ENCODE measurements around the gene ARGLU1. TPM values are rescaled to one million over a fixed set of nuclear protein-coding genes. Genes with fewer than 3 reads are reported as not detected.

The ARGLU1 gene
- total RNA-seq, 1 experiment from 2014 or later, result 94.4 TPM

- Mint-ChIP-seq H3K27ac (ENCODE audit: low read depth, unreplicated experiment) (no peak overlapping the region), H3K27me3 (ENCODE audit: insufficient read depth, unreplicated experiment) (no peaks in the 10 kb centered on the region), H3K9me3 (ENCODE audit: unreplicated experiment) (no peaks in the 10 kb centered on the region), H3K36me3 (ENCODE audit: insufficient read depth, unreplicated experiment) (no peaks in the 10 kb centered on the region), H3K4me1 (ENCODE audit: insufficient read depth, unreplicated experiment) (peaks cover 10% of the 10 kb centered on the region), H3K4me3 (ENCODE audit: unreplicated experiment) (no peak overlapping the region)
- no peak for TF ChIP-seq CTCF (IDR thresholded peaks at IDR 0.05; ENCODE audit: unreplicated experiment)
- BruUV-seq (replicated peaks), result no TSS peak
- intact Hi-C loops (cut with micrococcal nuclease), result no loop called here
- ChIA-PET CTCF (interaction anchor here (0.6 to 0.8 kb wide), 3 partner anchors 45 to 1649 kb away, joined by 3 read pairs; no protein-coding TSS in a partner anchor), POLR2A (no interaction called here)
- DNase-seq (ENCODE audit: unreplicated experiment), result no peak
These were observed 8.0 kb upstream of the ARGLU1 start for GRCh38 chr13:106575896-106576295.

GRCh38 chr13:106573868-106574267, 5.9 kb upstream of the ARGLU1 start:
- H3K4me3 Mint-ChIP-seq (ENCODE audit: unreplicated experiment), result no peak overlapping the region
- no peaks in the 10 kb centered on the region for H3K9me3 Mint-ChIP-seq (ENCODE audit: unreplicated experiment)
- no peaks in the 10 kb centered on the region for H3K27me3 Mint-ChIP-seq (ENCODE audit: insufficient read depth, unreplicated experiment)
- peaks cover 19% of the 10 kb centered on the region for H3K4me1 Mint-ChIP-seq (ENCODE audit: insufficient read depth, unreplicated experiment)
- ChIA-PET CTCF (interaction anchor here (0.8 to 1.7 kb wide), 4 partner anchors 9 to 47 kb away, joined by 3 to 6 read pairs (median 4); no protein-coding TSS in a partner anchor), POLR2A (interaction anchor here (1.3 to 1.4 kb wide), 2 partner anchors 11 to 36 kb away, joined by 3 to 4 read pairs; no protein-coding TSS in a partner anchor)
- H3K36me3 Mint-ChIP-seq (ENCODE audit: insufficient read depth, unreplicated experiment), result no peaks in the 10 kb centered on the region
- DNase-seq (ENCODE audit: unreplicated experiment), result peak; percentile 42
- peak overlapping the region; percentile 26 for H3K27ac Mint-ChIP-seq (ENCODE audit: low read depth, unreplicated experiment)
- intact Hi-C loops (cut with micrococcal nuclease), result no loop called here
- no TSS peak for BruUV-seq (replicated peaks)
- no peak for TF ChIP-seq CTCF (IDR thresholded peaks at IDR 0.05; ENCODE audit: unreplicated experiment)

- H3K4me1 Mint-ChIP-seq (ENCODE audit: insufficient read depth, unreplicated experiment), result peaks cover 19% of the 10 kb centered on the region
- intact Hi-C loops (cut with micrococcal nuclease), result no loop called here
- TF ChIP-seq CTCF (IDR thresholded peaks at IDR 0.05; ENCODE audit: unreplicated experiment), result no peak
- H3K27ac Mint-ChIP-seq (ENCODE audit: low read depth, unreplicated experiment), result peak overlapping the region; percentile 26
- H3K4me3 Mint-ChIP-seq (ENCODE audit: unreplicated experiment), result no peak overlapping the region
- ChIA-PET CTCF (interaction anchor here (0.7 to 1.7 kb wide), 5 partner anchors 8 to 1980 kb away, joined by 3 to 6 read pairs (median 3); no protein-coding TSS in a partner anchor), POLR2A (interaction anchor here (1.3 to 1.4 kb wide), 2 partner anchors 11 to 36 kb away, joined by 3 to 4 read pairs; no protein-coding TSS in a partner anchor)
- H3K9me3 Mint-ChIP-seq (ENCODE audit: unreplicated experiment), result no peaks in the 10 kb centered on the region
- H3K36me3 Mint-ChIP-seq (ENCODE audit: insufficient read depth, unreplicated experiment), result no peaks in the 10 kb centered on the region
- no peaks in the 10 kb centered on the region for H3K27me3 Mint-ChIP-seq (ENCODE audit: insufficient read depth, unreplicated experiment)
- peak; percentile 51 for DNase-seq (ENCODE audit: unreplicated experiment)
- no TSS peak for BruUV-seq (replicated peaks)
These were observed 5.4 kb upstream of the ARGLU1 start for GRCh38 chr13:106573284-106573846.

GRCh38 chr13:106570299-106570852, 2.4 kb upstream of the ARGLU1 start:
- peak overlapping the region; percentile 50 for H3K27ac Mint-ChIP-seq (ENCODE audit: low read depth, unreplicated experiment)
- no peaks in the 10 kb centered on the region for H3K27me3 Mint-ChIP-seq (ENCODE audit: insufficient read depth, unreplicated experiment)
- no peak for TF ChIP-seq CTCF (IDR thresholded peaks at IDR 0.05; ENCODE audit: unreplicated experiment)
- peaks cover 6% of the 10 kb centered on the region for H3K36me3 Mint-ChIP-seq (ENCODE audit: insufficient read depth, unreplicated experiment)
- H3K4me3 Mint-ChIP-seq (ENCODE audit: unreplicated experiment), result peak overlapping the region; percentile 28
- no peaks in the 10 kb centered on the region for H3K9me3 Mint-ChIP-seq (ENCODE audit: unreplicated experiment)
- intact Hi-C loops (cut with micrococcal nuclease), result no loop called here
- BruUV-seq (replicated peaks), result no TSS peak
- H3K4me1 Mint-ChIP-seq (ENCODE audit: insufficient read depth, unreplicated experiment), result peaks cover 30% of the 10 kb centered on the region
- POLR2A ChIA-PET, result interaction anchor here (0.6 to 8.8 kb wide), 4 partner anchors 14 to 1166 kb away, joined by 3 to 83 read pairs (median 3); partner anchors contain the start of gene EFNB2
- CTCF ChIA-PET, result interaction anchor here (0.6 to 0.9 kb wide), 3 partner anchors 25 to 274 kb away, joined by 3 to 5 read pairs (median 3); no protein-coding TSS in a partner anchor
- DNase-seq (ENCODE audit: unreplicated experiment), result peak; percentile 93
